Psoas muscle (tissue), 8 donors: ENCODE measurements around the gene NAT9. TPM values are rescaled to one million over a fixed set of nuclear protein-coding genes. Genes with fewer than 3 reads are reported as not detected.

Experiments
- ATAC-seq, 4 donors: fragments of 200-7000 bp; cut with Tn5 transposase; one replicate each; pipeline ENCODE4 v1.9.1; 2020; ENCODE audit warnings: moderate library complexity in 3 of 4, mild to moderate bottlenecking in 2 of 4
- DNase-seq, 2 donors: peaks; one replicate each; pipeline ENCODE4 v3.0.0-alpha.2; 2020
- H3K27ac ChIP-seq: fragments of 200-600 bp; one replicate; pipeline ENCODE4 v1.8.0; 2022
- H3K27me3 ChIP-seq, 3 donors: fragments of 200-600 bp in 1 of 3; one replicate each; pipeline versions ENCODE4 v1.6.1 to v1.8.0; 2013 to 2022; ENCODE audit warnings: low read length in 2 of 3, mild to moderate bottlenecking in 2 of 3, moderate library complexity in 1 of 3; ENCODE audit not compliant: insufficient read depth in 3 of 3
- H3K36me3 ChIP-seq, 2 donors: fragments of 200-600 bp in 1 of 2; one replicate each; pipeline versions ENCODE4 v1.6.1 to v1.8.0; 2013 to 2022; ENCODE audit warnings: low read depth in 1 of 2, mild to moderate bottlenecking in 1 of 2, moderate library complexity in 1 of 2; ENCODE audit not compliant: insufficient read depth in 1 of 2
- H3K4me1 ChIP-seq: fragments of 200-600 bp; one replicate; pipeline ENCODE4 v1.8.0; 2022
- H3K4me3 ChIP-seq: fragments of 200-600 bp; one replicate; pipeline ENCODE4 v1.8.0; 2022; ENCODE audit warnings: mild to moderate bottlenecking
- H3K9me3 ChIP-seq: fragments of 200-600 bp; one replicate; pipeline ENCODE4 v1.8.0; 2022
- CTCF ChIP-seq: fragments of 200-600 bp; IDR thresholded peaks from one replicate; pipeline ENCODE4 v1.8.0; 2022; ENCODE audit warnings: antibody characterized with exemption
- WGBS, 3 donors: extraction: QIAGEN DNeasy Blood & Tissue Kit; methylation state at CpG; one replicate each; pipeline versions ENCODE4 v1.1.6 to v1.1.7; 2013; 5-methylcytosine and 5-hydroxymethylcytosine counted together
- intact Hi-C, 2 donors: fragments of 100-400 bp; cut with DNase I; formaldehyde crosslinking; loops; one replicate each; pipeline versions ENCODE4 v1.11.0 to v1.14.2; 2022
- polyA plus RNA-seq, 3 donors: library from polyadenylated mRNA; stranded (reverse); fragments of 200-250 nt; gene quantifications; one replicate each; pipeline ENCODE4 v1.2.3, GENCODE V29; 2013
- total RNA-seq, 4 donors: library from RNA; stranded (reverse); fragmentation: NEBNext Ultra II Directional in 2 of 4; extraction: Animal tissue kit (Norgen Biotek cat#: 25700) in 2 of 4; gene quantifications; one replicate each; pipeline versions ENCODE4 v1.2.1 to v1.2.4, GENCODE V29; 2021 to 2023
- donor health status: healthy with polysubstance abuse.
- donor health status: DM: no; HTN: no; CAD: no; lungs with moderate emphysema.
- donor health status: Bipolar disorder and iron deficiency.
- donor health status: healthy.
- donor health status: DM: yes; HTN: yes; CAD: no.
- donor health status: DM: no; HTN: no; CAD: no.
- donor health status: DM: no; HTN: no; CAD: no.
- donor health status: DM: yes; HTN: yes; CAD: no.

The NAT9 gene
- total and polyA plus RNA-seq, 7 donors = 15.2 to 52.5 (median 25.8) TPM

DNA sequence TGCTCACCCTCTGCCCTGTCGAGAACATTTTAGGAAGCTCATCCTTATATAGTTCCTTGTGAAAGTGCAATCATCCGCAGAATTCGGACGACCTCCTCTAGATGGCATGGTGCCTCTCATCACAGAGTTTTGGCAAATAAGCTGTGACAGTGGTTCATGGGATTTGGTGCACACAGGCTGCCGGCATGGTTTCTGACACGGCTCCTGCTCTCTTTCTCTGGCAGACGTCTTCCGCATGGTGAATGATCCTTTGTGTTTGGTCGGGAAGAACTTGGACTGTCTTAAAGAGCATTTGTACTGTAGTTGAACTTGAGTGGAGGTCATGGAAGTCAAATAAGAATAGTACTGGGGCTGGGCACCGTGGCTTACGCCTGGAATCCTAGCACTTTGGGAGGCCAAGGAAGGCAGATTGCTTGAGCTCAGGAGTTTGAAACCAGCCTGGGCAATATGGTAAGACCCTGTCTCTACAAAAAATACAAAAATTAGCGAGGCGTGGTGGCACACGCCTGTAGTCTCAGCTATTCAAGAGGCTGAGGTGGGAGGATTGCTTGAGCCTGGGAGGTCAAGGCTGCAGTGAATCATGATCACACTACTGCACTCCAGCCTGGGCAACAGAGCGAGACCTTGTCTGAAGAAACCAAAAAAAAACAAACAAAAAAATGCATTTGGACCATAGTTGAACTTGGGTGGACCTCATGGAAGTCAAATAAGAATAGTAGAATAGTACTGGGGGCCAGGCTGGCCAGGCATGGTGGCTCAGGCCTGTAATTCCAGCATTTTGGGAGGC lies 34.7 kb upstream of the NAT9 start:
- no peak for TF ChIP-seq CTCF
- Histone ChIP-seq H3K27me3 (no peaks in the 10 kb centered on the region), H3K4me3 (no peak overlapping the region), H3K9me3 (no peaks in the 10 kb centered on the region), H3K36me3 (no peaks in the 10 kb centered on the region), H3K27ac (no peak overlapping the region), H3K4me1 (no peaks in the 10 kb centered on the region)
- intact Hi-C loops = no loop called here
- 64 to 76% (median 67%) methylated on average over 15 of the region's 15 CpGs for WGBS, 3 donors
- DNase-seq = no peak
- ATAC-seq = no peak

- 88 to 92% (median 89%) methylated on average over 17 of the region's 17 CpGs for WGBS, 3 donors
- TF ChIP-seq CTCF = no peak
- ATAC-seq (no peak), DNase-seq (no peak)
- no peaks in the 10 kb centered on the region for H3K36me3 ChIP-seq
- H3K9me3 ChIP-seq = no peaks in the 10 kb centered on the region
- no peaks in the 10 kb centered on the region for H3K4me1 ChIP-seq
- no peaks in the 10 kb centered on the region for H3K27me3 ChIP-seq
- intact Hi-C loops = no loop called here
- no peak overlapping the region for H3K4me3 ChIP-seq
- no peak overlapping the region for H3K27ac ChIP-seq
These were observed 32.7 kb upstream of the NAT9 start for GRCh38 chr17:74808714-74809430.

- Histone ChIP-seq H3K9me3 (no peaks in the 10 kb centered on the region), H3K36me3 (peaks cover 0 to 7% of the 10 kb centered on the region in 2 donors), H3K27ac (no peak overlapping the region), H3K4me3 (no peak overlapping the region), H3K4me1 (no peaks in the 10 kb centered on the region), H3K27me3 (no peaks in the 10 kb centered on the region)
- TF ChIP-seq CTCF = no peak
- ATAC-seq = no peak
- intact Hi-C loops = no loop called here
- no peak for DNase-seq
- 53 to 76% (median 62%) methylated on average over 6 of the region's 6 CpGs for WGBS, 3 donors
These were observed 31.8 kb upstream of the NAT9 start for GRCh38 chr17:74807925-74808324.

DNA sequence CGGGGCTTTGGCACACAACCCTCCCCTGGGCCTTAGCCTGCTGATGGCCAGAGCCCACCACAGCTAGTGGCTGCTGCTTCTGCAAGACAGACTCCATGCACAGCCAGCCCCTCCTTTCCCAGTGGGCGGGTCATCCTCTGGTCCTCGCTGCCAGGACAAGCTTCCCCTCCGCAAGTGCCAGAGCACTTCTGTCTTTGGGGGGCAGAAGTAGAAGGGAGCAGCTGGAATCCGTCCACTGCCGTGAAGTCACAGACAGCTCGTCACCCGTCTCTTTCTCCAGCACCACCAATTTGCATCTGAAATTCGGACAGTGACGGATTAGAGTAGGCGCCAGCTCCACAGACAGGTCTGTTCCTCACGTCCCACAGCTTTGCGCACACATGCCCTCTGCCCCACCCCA lies 31.3 kb upstream of the NAT9 start:
- ATAC-seq (no peak), DNase-seq (no peak)
- Histone ChIP-seq H3K4me1 (no peaks in the 10 kb centered on the region), H3K27me3 (no peaks in the 10 kb centered on the region), H3K9me3 (no peaks in the 10 kb centered on the region), H3K27ac (no peak overlapping the region), H3K4me3 (no peak overlapping the region), H3K36me3 (peaks cover 0 to 7% of the 10 kb centered on the region in 2 donors)
- intact Hi-C loops = no loop called here
- no peak for TF ChIP-seq CTCF
- 84 to 89% (median 87%) methylated on average over 13 of the region's 13 CpGs for WGBS, 3 donors
